ENCODE data around the gene UBE3B. TPM values are rescaled to one million over a fixed set of nuclear protein-coding genes. Genes with fewer than 3 reads are reported as not detected.

Gene UBE3B
- total and polyA plus RNA-seq, 2 experiments from 2014 or later = 20.1 to 35.5 TPM

- TF ChIP-seq EZH2 (IDR thresholded peaks at IDR 0.05; ENCODE audit: borderline replicate concordance) = no peak
- no peak for TF ChIP-seq EZH2phosphoT487 (IDR thresholded peaks at IDR 0.05; ENCODE audit: low read depth, severe bottlenecking, unreplicated experiment)
- TF ChIP-seq CTCF (IDR thresholded peaks at IDR 0.05; ENCODE audit: poor library complexity) = no peak
- no peaks in the 10 kb centered on the region for H3K36me3 ChIP-seq (replicated peaks; ENCODE audit: insufficient read depth, low read depth)
- no peak overlapping the region for H3K4me2 ChIP-seq
- 51% methylated on average over 3 of the region's 3 CpGs for WGBS (ENCODE audit: low lambda C conversion rate, missing lambda C conversion rate)
- no peaks in the 10 kb centered on the region for H4K20me1 ChIP-seq (ENCODE audit: insufficient read depth, poor library complexity, severe bottlenecking)
- DNase-seq (ENCODE audit: low spot score) = no peak
- H3K9me2 ChIP-seq (replicated peaks; ENCODE audit: insufficient read depth) = no peaks in the 10 kb centered on the region
- no peak overlapping the region for H3K4me3 ChIP-seq
- H3K27ac ChIP-seq = no peak overlapping the region
- H3K4me1 ChIP-seq (ENCODE audit: insufficient read depth) = no peaks in the 10 kb centered on the region
- no peaks in the 10 kb centered on the region for H3K27me3 ChIP-seq
- H3K79me2 ChIP-seq = no peaks in the 10 kb centered on the region
- H3K9me3 ChIP-seq (ENCODE audit: low read depth) = no peaks in the 10 kb centered on the region
- H2AFZ ChIP-seq = no peak overlapping the region
Measured at GRCh38 chr12:109503611-109504010, 26.2 kb downstream of the UBE3B start.

GRCh38 chr12:109504068-109504467 is 26.6 kb downstream of the UBE3B start:
- H2AFZ ChIP-seq = no peak overlapping the region
- no peak overlapping the region for H3K4me2 ChIP-seq
- TF ChIP-seq EZH2 (IDR thresholded peaks at IDR 0.05; ENCODE audit: borderline replicate concordance) (no peak), CTCF (IDR thresholded peaks at IDR 0.05; ENCODE audit: poor library complexity) (no peak), EZH2phosphoT487 (IDR thresholded peaks at IDR 0.05; ENCODE audit: low read depth, severe bottlenecking, unreplicated experiment) (no peak)
- no peaks in the 10 kb centered on the region for H3K9me2 ChIP-seq (replicated peaks; ENCODE audit: insufficient read depth)
- H3K9me3 ChIP-seq (ENCODE audit: low read depth) = no peaks in the 10 kb centered on the region
- no peaks in the 10 kb centered on the region for H3K79me2 ChIP-seq
- H3K4me3 ChIP-seq = no peak overlapping the region
- H3K27ac ChIP-seq = no peak overlapping the region
- H3K36me3 ChIP-seq (replicated peaks; ENCODE audit: insufficient read depth, low read depth) = no peaks in the 10 kb centered on the region
- H3K4me1 ChIP-seq (ENCODE audit: insufficient read depth) = no peaks in the 10 kb centered on the region
- DNase-seq (ENCODE audit: low spot score) = no peak
- 73% methylated on average over 1 of the region's 1 CpG for WGBS (ENCODE audit: low lambda C conversion rate, missing lambda C conversion rate)
- H4K20me1 ChIP-seq (ENCODE audit: insufficient read depth, poor library complexity, severe bottlenecking) = no peaks in the 10 kb centered on the region
- H3K27me3 ChIP-seq = no peaks in the 10 kb centered on the region

- no peaks in the 10 kb centered on the region for H3K9me2 ChIP-seq (replicated peaks; ENCODE audit: insufficient read depth)
- no peak for TF ChIP-seq EZH2 (IDR thresholded peaks at IDR 0.05; ENCODE audit: borderline replicate concordance)
- no peak for TF ChIP-seq EZH2phosphoT487 (IDR thresholded peaks at IDR 0.05; ENCODE audit: low read depth, severe bottlenecking, unreplicated experiment)
- no peak for TF ChIP-seq CTCF (IDR thresholded peaks at IDR 0.05; ENCODE audit: poor library complexity)
- H3K4me3 ChIP-seq = no peak overlapping the region
- DNase-seq (ENCODE audit: low spot score) = no peak
- H4K20me1 ChIP-seq (ENCODE audit: insufficient read depth, poor library complexity, severe bottlenecking) = no peaks in the 10 kb centered on the region
- H3K27ac ChIP-seq = no peak overlapping the region
- no peaks in the 10 kb centered on the region for H3K9me3 ChIP-seq (ENCODE audit: low read depth)
- no peaks in the 10 kb centered on the region for H3K79me2 ChIP-seq
- no peaks in the 10 kb centered on the region for H3K27me3 ChIP-seq
- WGBS (ENCODE audit: low lambda C conversion rate, missing lambda C conversion rate) = 94% methylated on average over 15 of the region's 15 CpGs
- no peaks in the 10 kb centered on the region for H3K4me1 ChIP-seq (ENCODE audit: insufficient read depth)
- H3K36me3 ChIP-seq (replicated peaks; ENCODE audit: insufficient read depth, low read depth) = no peaks in the 10 kb centered on the region
- no peak overlapping the region for H3K4me2 ChIP-seq
- H2AFZ ChIP-seq = no peak overlapping the region
Measured at GRCh38 chr12:109510196-109510595, 32.8 kb downstream of the UBE3B start.

- Histone ChIP-seq H3K4me2 (no peak overlapping the region), H3K4me1 (ENCODE audit: insufficient read depth) (no peaks in the 10 kb centered on the region), H3K27me3 (no peaks in the 10 kb centered on the region), H3K9me3 (ENCODE audit: low read depth) (no peaks in the 10 kb centered on the region), H4K20me1 (ENCODE audit: insufficient read depth, poor library complexity, severe bottlenecking) (no peaks in the 10 kb centered on the region), H3K9me2 (replicated peaks; ENCODE audit: insufficient read depth) (no peaks in the 10 kb centered on the region), H3K36me3 (replicated peaks; ENCODE audit: insufficient read depth, low read depth) (no peaks in the 10 kb centered on the region), H2AFZ (no peak overlapping the region), H3K4me3 (no peak overlapping the region), H3K27ac (no peak overlapping the region), H3K79me2 (no peaks in the 10 kb centered on the region)
- TF ChIP-seq EZH2phosphoT487 (IDR thresholded peaks at IDR 0.05; ENCODE audit: low read depth, severe bottlenecking, unreplicated experiment) (no peak), EZH2 (IDR thresholded peaks at IDR 0.05; ENCODE audit: borderline replicate concordance) (no peak), CTCF (IDR thresholded peaks at IDR 0.05; ENCODE audit: poor library complexity) (no peak)
- whole genome bisulfite sequencing (ENCODE audit: low lambda C conversion rate, missing lambda C conversion rate) = 73% methylated on average over 1 of the region's 1 CpG
- DNase-seq (ENCODE audit: low spot score) = no peak
Measured at GRCh38 chr12:109512608-109513007, 35.2 kb downstream of the UBE3B start.

Data from hepatocyte (in vitro differentiated cells).